ENCODE measurements around the gene LRCH1. TPM values are rescaled to one million over a fixed set of nuclear protein-coding genes. Genes with fewer than 3 reads are reported as not detected.

The LRCH1 gene
- total and polyA plus RNA-seq, 2 experiments from 2014 or later = 3.9 to 9.2 TPM

DNA sequence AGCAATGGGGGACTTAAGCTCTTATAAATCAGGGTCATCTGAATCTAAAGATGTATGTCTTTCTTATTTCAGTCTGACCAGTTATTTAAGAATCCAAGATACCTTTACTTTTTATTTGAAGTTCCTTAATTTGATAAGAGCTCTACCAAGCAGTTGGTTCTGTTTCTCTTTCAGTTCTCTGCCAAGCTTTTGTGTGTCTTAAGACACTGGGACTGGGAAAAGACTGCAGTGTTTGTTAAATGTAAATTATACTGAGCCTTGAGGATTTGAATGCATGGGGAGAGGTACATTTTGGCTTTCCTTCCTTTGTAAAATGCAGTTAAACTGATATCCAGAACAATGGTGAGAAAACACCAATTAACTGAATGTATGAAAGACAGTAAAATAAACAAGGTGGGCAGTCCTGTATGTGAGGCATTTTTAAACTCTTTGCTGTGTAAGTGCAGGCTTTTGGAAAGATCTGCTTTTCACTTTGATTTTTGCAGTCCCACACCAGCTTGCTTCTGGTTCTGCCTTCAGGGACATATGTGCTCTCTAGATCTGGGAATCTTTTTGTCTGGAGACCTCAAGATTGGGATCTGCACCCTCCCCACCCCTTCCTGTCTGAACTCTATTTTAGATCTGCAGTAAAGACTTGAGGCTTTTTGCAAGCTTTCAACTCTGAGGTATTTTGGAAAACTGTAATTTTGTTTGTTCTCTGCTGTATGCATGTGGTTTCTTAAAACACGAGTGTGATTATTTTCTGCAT lies 77.6 kb downstream of the LRCH1 start:
- Mint-ChIP-seq H3K27me3 (ENCODE audit: insufficient read depth, low read depth, poor library complexity) (peaks cover 5% of the 10 kb centered on the region), H3K4me1 (peaks cover 38% of the 10 kb centered on the region), H3K36me3 (ENCODE audit: low read depth) (peaks cover under 1% of the 10 kb centered on the region; the same call in 1 of the 3 replicates), H3K9me3 (peaks cover under 1% of the 10 kb centered on the region; the same call in 2 of the 3 replicates), H3K4me3 (peak overlapping the region; percentile 10; the same call in 1 of the 3 replicates), H3K27ac (peak overlapping the region; percentile 74)
- Histone ChIP-seq H3F3A (replicated peaks; ENCODE audit: low read depth) (no peaks in the 10 kb centered on the region), H3K79me2 (replicated peaks; ENCODE audit: insufficient read depth) (peaks cover 49% of the 10 kb centered on the region), H4K20me1 (replicated peaks; ENCODE audit: insufficient read depth) (no peaks in the 10 kb centered on the region), H3K4me3 (no peak overlapping the region), H3K9me2 (ENCODE audit: insufficient read depth) (no peaks in the 10 kb centered on the region; the same call in 1 of the 2 replicates), H3K4me2 (peak overlapping the region; percentile 14), H3K27me3 (ENCODE audit: insufficient read depth) (no peaks in the 10 kb centered on the region), H3K27ac (ENCODE audit: low read depth) (peak overlapping the region; percentile 55), H3K4me1 (ENCODE audit: insufficient read depth) (peaks cover 24% of the 10 kb centered on the region), H3K36me3 (ENCODE audit: insufficient read depth) (no peaks in the 10 kb centered on the region), H2AFZ (no peak overlapping the region)
- TF ChIP-seq EZH2 (IDR thresholded peaks at IDR 0.05; ENCODE audit: low read depth, unreplicated experiment) (no peak), NANOG (IDR thresholded peaks at IDR 0.05; ENCODE audit: borderline replicate concordance) (no peak), EZH2phosphoT487 (IDR thresholded peaks at IDR 0.05; ENCODE audit: unreplicated experiment) (no peak), STAT1 (IDR thresholded peaks at IDR 0.05; ENCODE audit: unreplicated experiment) (no peak), ZNF114 (CRISPR knock-in tag; IDR thresholded peaks at IDR 0.05) (no peak)
- TF ChIP-seq, protein P1, sequence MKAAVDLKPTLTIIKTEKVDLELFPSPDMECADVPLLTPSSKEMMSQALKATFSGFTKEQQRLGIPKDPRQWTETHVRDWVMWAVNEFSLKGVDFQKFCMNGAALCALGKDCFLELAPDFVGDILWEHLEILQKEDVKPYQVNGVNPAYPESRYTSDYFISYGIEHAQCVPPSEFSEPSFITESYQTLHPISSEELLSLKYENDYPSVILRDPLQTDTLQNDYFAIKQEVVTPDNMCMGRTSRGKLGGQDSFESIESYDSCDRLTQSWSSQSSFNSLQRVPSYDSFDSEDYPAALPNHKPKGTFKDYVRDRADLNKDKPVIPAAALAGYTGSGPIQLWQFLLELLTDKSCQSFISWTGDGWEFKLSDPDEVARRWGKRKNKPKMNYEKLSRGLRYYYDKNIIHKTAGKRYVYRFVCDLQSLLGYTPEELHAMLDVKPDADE (IDR thresholded peaks at IDR 0.05) = no peak
- TF ChIP-seq, protein P2, sequence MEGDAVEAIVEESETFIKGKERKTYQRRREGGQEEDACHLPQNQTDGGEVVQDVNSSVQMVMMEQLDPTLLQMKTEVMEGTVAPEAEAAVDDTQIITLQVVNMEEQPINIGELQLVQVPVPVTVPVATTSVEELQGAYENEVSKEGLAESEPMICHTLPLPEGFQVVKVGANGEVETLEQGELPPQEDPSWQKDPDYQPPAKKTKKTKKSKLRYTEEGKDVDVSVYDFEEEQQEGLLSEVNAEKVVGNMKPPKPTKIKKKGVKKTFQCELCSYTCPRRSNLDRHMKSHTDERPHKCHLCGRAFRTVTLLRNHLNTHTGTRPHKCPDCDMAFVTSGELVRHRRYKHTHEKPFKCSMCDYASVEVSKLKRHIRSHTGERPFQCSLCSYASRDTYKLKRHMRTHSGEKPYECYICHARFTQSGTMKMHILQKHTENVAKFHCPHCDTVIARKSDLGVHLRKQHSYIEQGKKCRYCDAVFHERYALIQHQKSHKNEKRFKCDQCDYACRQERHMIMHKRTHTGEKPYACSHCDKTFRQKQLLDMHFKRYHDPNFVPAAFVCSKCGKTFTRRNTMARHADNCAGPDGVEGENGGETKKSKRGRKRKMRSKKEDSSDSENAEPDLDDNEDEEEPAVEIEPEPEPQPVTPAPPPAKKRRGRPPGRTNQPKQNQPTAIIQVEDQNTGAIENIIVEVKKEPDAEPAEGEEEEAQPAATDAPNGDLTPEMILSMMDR (conservative IDR thresholded peaks at IDR 0.05; ENCODE audit: low read depth in 2 of 2) = no peak
- TF ChIP-seq, protein P3, sequence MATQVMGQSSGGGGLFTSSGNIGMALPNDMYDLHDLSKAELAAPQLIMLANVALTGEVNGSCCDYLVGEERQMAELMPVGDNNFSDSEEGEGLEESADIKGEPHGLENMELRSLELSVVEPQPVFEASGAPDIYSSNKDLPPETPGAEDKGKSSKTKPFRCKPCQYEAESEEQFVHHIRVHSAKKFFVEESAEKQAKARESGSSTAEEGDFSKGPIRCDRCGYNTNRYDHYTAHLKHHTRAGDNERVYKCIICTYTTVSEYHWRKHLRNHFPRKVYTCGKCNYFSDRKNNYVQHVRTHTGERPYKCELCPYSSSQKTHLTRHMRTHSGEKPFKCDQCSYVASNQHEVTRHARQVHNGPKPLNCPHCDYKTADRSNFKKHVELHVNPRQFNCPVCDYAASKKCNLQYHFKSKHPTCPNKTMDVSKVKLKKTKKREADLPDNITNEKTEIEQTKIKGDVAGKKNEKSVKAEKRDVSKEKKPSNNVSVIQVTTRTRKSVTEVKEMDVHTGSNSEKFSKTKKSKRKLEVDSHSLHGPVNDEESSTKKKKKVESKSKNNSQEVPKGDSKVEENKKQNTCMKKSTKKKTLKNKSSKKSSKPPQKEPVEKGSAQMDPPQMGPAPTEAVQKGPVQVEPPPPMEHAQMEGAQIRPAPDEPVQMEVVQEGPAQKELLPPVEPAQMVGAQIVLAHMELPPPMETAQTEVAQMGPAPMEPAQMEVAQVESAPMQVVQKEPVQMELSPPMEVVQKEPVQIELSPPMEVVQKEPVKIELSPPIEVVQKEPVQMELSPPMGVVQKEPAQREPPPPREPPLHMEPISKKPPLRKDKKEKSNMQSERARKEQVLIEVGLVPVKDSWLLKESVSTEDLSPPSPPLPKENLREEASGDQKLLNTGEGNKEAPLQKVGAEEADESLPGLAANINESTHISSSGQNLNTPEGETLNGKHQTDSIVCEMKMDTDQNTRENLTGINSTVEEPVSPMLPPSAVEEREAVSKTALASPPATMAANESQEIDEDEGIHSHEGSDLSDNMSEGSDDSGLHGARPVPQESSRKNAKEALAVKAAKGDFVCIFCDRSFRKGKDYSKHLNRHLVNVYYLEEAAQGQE (IDR thresholded peaks at IDR 0.05; ENCODE audit: unreplicated experiment) = no peak
- TF ChIP-seq, protein P4, sequence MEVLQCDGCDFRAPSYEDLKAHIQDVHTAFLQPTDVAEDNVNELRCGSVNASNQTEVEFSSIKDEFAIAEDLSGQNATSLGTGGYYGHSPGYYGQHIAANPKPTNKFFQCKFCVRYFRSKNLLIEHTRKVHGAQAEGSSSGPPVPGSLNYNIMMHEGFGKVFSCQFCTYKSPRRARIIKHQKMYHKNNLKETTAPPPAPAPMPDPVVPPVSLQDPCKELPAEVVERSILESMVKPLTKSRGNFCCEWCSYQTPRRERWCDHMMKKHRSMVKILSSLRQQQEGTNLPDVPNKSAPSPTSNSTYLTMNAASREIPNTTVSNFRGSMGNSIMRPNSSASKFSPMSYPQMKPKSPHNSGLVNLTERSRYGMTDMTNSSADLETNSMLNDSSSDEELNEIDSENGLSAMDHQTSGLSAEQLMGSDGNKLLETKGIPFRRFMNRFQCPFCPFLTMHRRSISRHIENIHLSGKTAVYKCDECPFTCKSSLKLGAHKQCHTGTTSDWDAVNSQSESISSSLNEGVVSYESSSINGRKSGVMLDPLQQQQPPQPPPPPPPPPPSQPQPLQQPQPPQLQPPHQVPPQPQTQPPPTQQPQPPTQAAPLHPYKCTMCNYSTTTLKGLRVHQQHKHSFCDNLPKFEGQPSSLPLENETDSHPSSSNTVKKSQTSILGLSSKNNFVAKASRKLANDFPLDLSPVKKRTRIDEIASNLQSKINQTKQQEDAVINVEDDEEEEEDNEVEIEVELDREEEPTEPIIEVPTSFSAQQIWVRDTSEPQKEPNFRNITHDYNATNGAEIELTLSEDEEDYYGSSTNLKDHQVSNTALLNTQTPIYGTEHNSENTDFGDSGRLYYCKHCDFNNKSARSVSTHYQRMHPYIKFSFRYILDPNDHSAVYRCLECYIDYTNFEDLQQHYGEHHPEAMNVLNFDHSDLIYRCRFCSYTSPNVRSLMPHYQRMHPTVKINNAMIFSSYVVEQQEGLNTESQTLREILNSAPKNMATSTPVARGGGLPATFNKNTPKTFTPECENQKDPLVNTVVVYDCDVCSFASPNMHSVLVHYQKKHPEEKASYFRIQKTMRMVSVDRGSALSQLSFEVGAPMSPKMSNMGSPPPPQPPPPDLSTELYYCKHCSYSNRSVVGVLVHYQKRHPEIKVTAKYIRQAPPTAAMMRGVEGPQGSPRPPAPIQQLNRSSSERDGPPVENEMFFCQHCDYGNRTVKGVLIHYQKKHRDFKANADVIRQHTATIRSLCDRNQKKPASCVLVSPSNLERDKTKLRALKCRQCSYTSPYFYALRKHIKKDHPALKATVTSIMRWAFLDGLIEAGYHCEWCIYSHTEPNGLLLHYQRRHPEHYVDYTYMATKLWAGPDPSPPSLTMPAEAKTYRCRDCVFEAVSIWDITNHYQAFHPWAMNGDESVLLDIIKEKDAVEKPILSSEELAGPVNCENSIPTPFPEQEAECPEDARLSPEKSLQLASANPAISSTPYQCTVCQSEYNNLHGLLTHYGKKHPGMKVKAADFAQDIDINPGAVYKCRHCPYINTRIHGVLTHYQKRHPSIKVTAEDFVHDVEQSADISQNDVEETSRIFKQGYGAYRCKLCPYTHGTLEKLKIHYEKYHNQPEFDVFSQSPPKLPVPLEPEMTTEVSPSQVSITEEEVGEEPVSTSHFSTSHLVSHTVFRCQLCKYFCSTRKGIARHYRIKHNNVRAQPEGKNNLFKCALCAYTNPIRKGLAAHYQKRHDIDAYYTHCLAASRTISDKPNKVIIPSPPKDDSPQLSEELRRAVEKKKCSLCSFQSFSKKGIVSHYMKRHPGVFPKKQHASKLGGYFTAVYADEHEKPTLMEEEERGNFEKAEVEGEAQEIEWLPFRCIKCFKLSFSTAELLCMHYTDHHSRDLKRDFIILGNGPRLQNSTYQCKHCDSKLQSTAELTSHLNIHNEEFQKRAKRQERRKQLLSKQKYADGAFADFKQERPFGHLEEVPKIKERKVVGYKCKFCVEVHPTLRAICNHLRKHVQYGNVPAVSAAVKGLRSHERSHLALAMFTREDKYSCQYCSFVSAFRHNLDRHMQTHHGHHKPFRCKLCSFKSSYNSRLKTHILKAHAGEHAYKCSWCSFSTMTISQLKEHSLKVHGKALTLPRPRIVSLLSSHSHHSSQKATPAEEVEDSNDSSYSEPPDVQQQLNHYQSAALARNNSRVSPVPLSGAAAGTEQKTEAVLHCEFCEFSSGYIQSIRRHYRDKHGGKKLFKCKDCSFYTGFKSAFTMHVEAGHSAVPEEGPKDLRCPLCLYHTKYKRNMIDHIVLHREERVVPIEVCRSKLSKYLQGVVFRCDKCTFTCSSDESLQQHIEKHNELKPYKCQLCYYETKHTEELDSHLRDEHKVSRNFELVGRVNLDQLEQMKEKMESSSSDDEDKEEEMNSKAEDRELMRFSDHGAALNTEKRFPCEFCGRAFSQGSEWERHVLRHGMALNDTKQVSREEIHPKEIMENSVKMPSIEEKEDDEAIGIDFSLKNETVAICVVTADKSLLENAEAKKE (CRISPR knock-in tag; IDR thresholded peaks at IDR 0.05) = no peak
- peak; percentile 63 for ATAC-seq
- no peak for DNase-seq (ENCODE audit: low spot score)
